Mesothelial cell of epicardium (in vitro differentiated cells): Measurements from ENCODE around the gene ATG101. TPM values are rescaled to one million over a fixed set of nuclear protein-coding genes. Genes with fewer than 3 reads are reported as not detected.

Source experiments
- DNase-seq, 2 experiments: peaks; one replicate each; pipeline ENCODE4 v3.0.0; 2021; ENCODE audit warnings: low spot score in 2 of 2; ENCODE audit not compliant: unreplicated experiment in 2 of 2
- H3K27ac Mint-ChIP-seq: 2 replicates; pipeline ENCODE4 v1.8.0; 2021; ENCODE audit warnings: mixed read lengths
- H3K27me3 Mint-ChIP-seq: 2 replicates; pipeline ENCODE4 v1.8.0; 2021; ENCODE audit warnings: low read depth, mixed read lengths
- H3K36me3 Mint-ChIP-seq: 2 replicates; pipeline ENCODE4 v1.8.0; 2021; ENCODE audit warnings: mixed read lengths
- H3K4me1 Mint-ChIP-seq: 2 replicates; pipeline ENCODE4 v1.8.0; 2021; ENCODE audit warnings: mixed read lengths
- H3K4me3 Mint-ChIP-seq: 2 replicates; pipeline ENCODE4 v1.8.0; 2021; ENCODE audit warnings: mild to moderate bottlenecking, moderate library complexity, mixed read lengths
- H3K9me3 Mint-ChIP-seq: 2 replicates; pipeline ENCODE4 v1.8.0; 2021; ENCODE audit warnings: mixed read lengths
- CTCF ChIP-seq: fragments of 200-600 bp; sonication (generic); IDR thresholded peaks from one replicate; pipeline ENCODE4 v1.5.0; 2021; ENCODE audit warnings: antibody characterized with exemption; ENCODE audit not compliant: unreplicated experiment
- total RNA-seq: library from RNA; stranded (reverse); gene quantifications from 3 replicates; pipeline ENCODE4 v1.2.1, GENCODE V29; 2021

ATG101 gene, protein sequence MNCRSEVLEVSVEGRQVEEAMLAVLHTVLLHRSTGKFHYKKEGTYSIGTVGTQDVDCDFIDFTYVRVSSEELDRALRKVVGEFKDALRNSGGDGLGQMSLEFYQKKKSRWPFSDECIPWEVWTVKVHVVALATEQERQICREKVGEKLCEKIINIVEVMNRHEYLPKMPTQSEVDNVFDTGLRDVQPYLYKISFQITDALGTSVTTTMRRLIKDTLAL
- 29.4 to 32.8 TPM (median 32.6 TPM) in 3 replicates for total RNA-seq

DNA sequence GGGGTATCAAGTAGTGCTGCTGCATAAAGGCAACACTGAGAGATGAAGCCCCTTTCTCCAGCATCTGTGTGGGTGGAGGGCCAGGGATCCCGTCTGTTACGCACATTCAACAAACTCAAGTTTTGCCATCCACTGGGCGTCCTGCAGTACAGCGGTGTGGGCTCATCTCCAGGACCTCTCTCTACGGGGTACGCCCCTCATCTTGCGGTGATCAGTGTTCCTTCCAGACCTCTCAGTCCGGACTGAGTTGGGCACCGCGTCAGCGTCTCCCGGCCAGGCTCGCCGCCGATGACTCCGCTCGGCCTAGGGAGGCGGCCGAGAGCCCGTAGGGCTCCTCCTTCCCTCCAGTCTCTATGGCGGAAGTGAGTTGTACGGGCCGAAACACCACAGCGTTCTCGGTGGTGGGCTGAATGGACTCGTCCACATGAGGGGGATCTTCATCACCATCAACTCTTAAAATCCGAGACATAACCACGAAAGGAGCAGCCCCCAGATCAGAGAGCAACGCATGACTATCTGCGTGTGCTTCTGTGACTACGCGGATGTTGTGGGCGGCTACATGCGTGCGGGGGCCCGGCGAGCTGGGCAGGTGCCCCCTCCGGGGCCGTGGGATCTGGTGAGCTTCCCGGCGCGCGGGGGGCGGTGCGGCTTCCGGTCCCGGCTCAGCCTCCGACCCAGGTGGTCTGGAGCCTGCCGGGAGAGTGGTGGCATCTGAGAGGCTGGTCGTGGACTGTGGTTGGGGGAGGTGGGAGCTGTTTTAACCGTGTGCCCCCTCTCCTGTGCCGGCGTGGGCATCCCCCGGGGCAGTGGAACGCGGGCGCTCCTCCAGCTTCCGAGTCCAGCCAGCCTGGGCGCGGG, at the start of gene ATG101:
Gene ATG101, plus strand, starts transcription at position 652 of the 858 bp plus-strand sequence. CDS start 3,673 bp downstream, outside the sequence.
- H3K36me3 Mint-ChIP-seq, result peaks cover 15% of the 10 kb centered on the region
- peak; percentile 78 to 88 for DNase-seq
- TF ChIP-seq CTCF, result no peak
- peak within 1 kb of the TSS; percentile 98 for H3K27ac Mint-ChIP-seq
- peaks cover 32% of the 10 kb centered on the region for H3K4me1 Mint-ChIP-seq
- H3K9me3 Mint-ChIP-seq, result no peaks in the 10 kb centered on the region
- peak within 1 kb of the TSS; percentile 90 for H3K4me3 Mint-ChIP-seq
- H3K27me3 Mint-ChIP-seq, result peaks cover 27% of the 10 kb centered on the region

GRCh38 chr12:52020539-52021336, 49.0 kb upstream of the ATG101 start:
- TF ChIP-seq CTCF, result peak; percentile 63
- peak in 1 of 2 experiments; percentile 71 for DNase-seq
- H3K36me3 Mint-ChIP-seq, result no peaks in the 10 kb centered on the region
- no peak overlapping the region for H3K27ac Mint-ChIP-seq
- peaks cover 18% of the 10 kb centered on the region for H3K4me1 Mint-ChIP-seq
- peaks cover 34% of the 10 kb centered on the region for H3K27me3 Mint-ChIP-seq
- no peak overlapping the region for H3K4me3 Mint-ChIP-seq
- H3K9me3 Mint-ChIP-seq, result no peaks in the 10 kb centered on the region

DNA sequence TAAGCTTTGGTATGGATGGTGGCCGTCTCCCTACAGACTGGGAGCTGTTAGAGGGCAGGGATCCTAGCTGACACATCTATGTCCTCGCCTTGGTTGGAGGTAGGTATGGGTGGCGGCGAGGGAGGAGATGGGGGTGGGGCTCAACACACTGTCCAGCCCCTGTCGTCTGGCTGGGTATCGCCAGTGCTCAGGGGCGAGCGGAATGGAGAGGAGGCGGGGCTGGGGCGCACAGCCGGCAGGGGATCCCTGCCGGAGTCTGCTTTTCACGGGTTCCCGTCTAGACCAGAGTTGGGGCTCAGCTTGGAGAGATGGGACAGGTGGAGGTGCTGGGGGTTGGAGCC, 47.0 kb upstream of the ATG101 start:
- Mint-ChIP-seq H3K36me3 (no peaks in the 10 kb centered on the region), H3K4me1 (peaks cover 18% of the 10 kb centered on the region), H3K9me3 (no peaks in the 10 kb centered on the region), H3K27ac (no peak overlapping the region), H3K27me3 (peaks cover 25% of the 10 kb centered on the region), H3K4me3 (peak overlapping the region; percentile 63)
- DNase-seq, result no peak
- TF ChIP-seq CTCF, result no peak

GRCh38 chr12:52023182-52023975, 46.4 kb upstream of the ATG101 start:
- peaks cover 18% of the 10 kb centered on the region for H3K4me1 Mint-ChIP-seq
- TF ChIP-seq CTCF, result peak; percentile 95
- peak overlapping the region; percentile 34 for H3K27ac Mint-ChIP-seq
- no peaks in the 10 kb centered on the region for H3K9me3 Mint-ChIP-seq
- H3K4me3 Mint-ChIP-seq, result peak overlapping the region; percentile 67
- peaks cover 25% of the 10 kb centered on the region for H3K27me3 Mint-ChIP-seq
- peak; percentile 87 to 95 for DNase-seq
- no peaks in the 10 kb centered on the region for H3K36me3 Mint-ChIP-seq
